ENCODE measurements around the gene ADAM29.
"Not testable (repeated sequence)": the region's sequence is repeated elsewhere in the genome, so short reads cannot be mapped to it uniquely, and the experiment has no call there.

Gene ADAM29

GRCh38 chr4:175017751-175018150, 99.6 kb downstream of the ADAM29 start:
- no peaks in the 10 kb centered on the region for H3F3A ChIP-seq (ENCODE audit: low read depth)
- H3K9me3 ChIP-seq (ENCODE audit: insufficient read depth, low read depth, low read length), result no peaks in the 10 kb centered on the region
- H3K36me3 ChIP-seq (ENCODE audit: insufficient read depth, low read length), result no peaks in the 10 kb centered on the region
- H3K4me1 ChIP-seq (ENCODE audit: insufficient read depth, low read length, poor library complexity, severe bottlenecking), result no peaks in the 10 kb centered on the region
- no peak overlapping the region for H3K4me3 ChIP-seq (ENCODE audit: low read length, poor library complexity, severe bottlenecking)
- H3K4me2 ChIP-seq (ENCODE audit: low read depth, low read length, poor library complexity, severe bottlenecking), result no peak overlapping the region
- TF ChIP-seq, protein P1, sequence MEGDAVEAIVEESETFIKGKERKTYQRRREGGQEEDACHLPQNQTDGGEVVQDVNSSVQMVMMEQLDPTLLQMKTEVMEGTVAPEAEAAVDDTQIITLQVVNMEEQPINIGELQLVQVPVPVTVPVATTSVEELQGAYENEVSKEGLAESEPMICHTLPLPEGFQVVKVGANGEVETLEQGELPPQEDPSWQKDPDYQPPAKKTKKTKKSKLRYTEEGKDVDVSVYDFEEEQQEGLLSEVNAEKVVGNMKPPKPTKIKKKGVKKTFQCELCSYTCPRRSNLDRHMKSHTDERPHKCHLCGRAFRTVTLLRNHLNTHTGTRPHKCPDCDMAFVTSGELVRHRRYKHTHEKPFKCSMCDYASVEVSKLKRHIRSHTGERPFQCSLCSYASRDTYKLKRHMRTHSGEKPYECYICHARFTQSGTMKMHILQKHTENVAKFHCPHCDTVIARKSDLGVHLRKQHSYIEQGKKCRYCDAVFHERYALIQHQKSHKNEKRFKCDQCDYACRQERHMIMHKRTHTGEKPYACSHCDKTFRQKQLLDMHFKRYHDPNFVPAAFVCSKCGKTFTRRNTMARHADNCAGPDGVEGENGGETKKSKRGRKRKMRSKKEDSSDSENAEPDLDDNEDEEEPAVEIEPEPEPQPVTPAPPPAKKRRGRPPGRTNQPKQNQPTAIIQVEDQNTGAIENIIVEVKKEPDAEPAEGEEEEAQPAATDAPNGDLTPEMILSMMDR (conservative IDR thresholded peaks at IDR 0.05; ENCODE audit: low read length), result no peak
- no peak for TF ChIP-seq EZH2phosphoT487 (IDR thresholded peaks at IDR 0.05; ENCODE audit: borderline replicate concordance)
- H3K9ac ChIP-seq (ENCODE audit: low read depth, low read length, poor library complexity, severe bottlenecking), result no peak overlapping the region
- no peaks in the 10 kb centered on the region for H3K79me2 ChIP-seq (ENCODE audit: insufficient read depth, low read length)
- H3K27me3 ChIP-seq (ENCODE audit: insufficient read depth, low read length, poor library complexity, severe bottlenecking), result no peaks in the 10 kb centered on the region
- H2AFZ ChIP-seq (ENCODE audit: low read length), result no peak overlapping the region
- no peaks in the 10 kb centered on the region for H3K9me2 ChIP-seq (replicated peaks; ENCODE audit: low read depth, low read length)
- H4K20me1 ChIP-seq (ENCODE audit: insufficient read depth, low read length, poor library complexity, severe bottlenecking), result no peaks in the 10 kb centered on the region

- not testable (repeated sequence) for H3F3A ChIP-seq (ENCODE audit: low read depth); H3K79me2 ChIP-seq (ENCODE audit: insufficient read depth, low read length); H3K9ac ChIP-seq (ENCODE audit: low read depth, low read length, poor library complexity, severe bottlenecking); H3K36me3 ChIP-seq (ENCODE audit: insufficient read depth, low read length); H4K20me1 ChIP-seq (ENCODE audit: insufficient read depth, low read length, poor library complexity, severe bottlenecking); H2AFZ ChIP-seq (ENCODE audit: low read length); H3K9me2 ChIP-seq (replicated peaks; ENCODE audit: low read depth, low read length); H3K4me2 ChIP-seq (ENCODE audit: low read depth, low read length, poor library complexity, severe bottlenecking); H3K9me3 ChIP-seq (ENCODE audit: insufficient read depth, low read depth, low read length); H3K4me1 ChIP-seq (ENCODE audit: insufficient read depth, low read length, poor library complexity, severe bottlenecking); H3K4me3 ChIP-seq (ENCODE audit: low read length, poor library complexity, severe bottlenecking); H3K27me3 ChIP-seq (ENCODE audit: insufficient read depth, low read length, poor library complexity, severe bottlenecking)
Measured at GRCh38 chr4:175019447-175019846, 101.3 kb downstream of the ADAM29 start.

Data from Loucy (cell line).